Measurements from ENCODE around the gene G6PC1. TPM values are rescaled to one million over a fixed set of nuclear protein-coding genes. Genes with fewer than 3 reads are reported as not detected.
A peak's percentile ranks its signal among the peaks of the same experiment; 100 is the strongest.

The G6PC1 gene
- total and polyA plus RNA-seq, 2 of the 13 experiments (the other 11 are each of a cell fraction or from before 2014, with no cell fraction given): 1.7 to 37.9 TPM

GRCh38 chr17:42853968-42854790 lies 46.4 kb upstream of the G6PC1 start (continued):
- TF ChIP-seq THAP8 (CRISPR knock-in tag; IDR thresholded peaks at IDR 0.05; ENCODE audit: borderline replicate concordance) (no peak), ZNF253 (CRISPR knock-in tag; IDR thresholded peaks at IDR 0.05; ENCODE audit: borderline replicate concordance) (no peak), NFATC3 (CRISPR knock-in tag; IDR thresholded peaks at IDR 0.05) (no peak), MATR3 (CRISPR knock-in tag; IDR thresholded peaks at IDR 0.05) (no peak), NCOA2 (CRISPR knock-in tag; IDR thresholded peaks at IDR 0.05) (peak; percentile 30; the same call in 1 of the 2 replicates), MYC (CRISPR knock-in tag; IDR thresholded peaks at IDR 0.05; ENCODE audit: borderline replicate concordance) (peak; percentile 83; the same call in 1 of the 2 replicates), U2AF1 (optimal IDR thresholded peaks at IDR 0.05; ENCODE audit: low read depth, low read length) (no peak), ZNF616 (CRISPR knock-in tag; IDR thresholded peaks at IDR 0.05; ENCODE audit: low read depth) (no peak), ZNF781 (CRISPR knock-in tag; IDR thresholded peaks at IDR 0.05; ENCODE audit: borderline replicate concordance, not compliant biosample characterization) (no peak), REL (CRISPR knock-in tag; conservative IDR thresholded peaks at IDR 0.05) (no peak), LBX2 (CRISPR knock-in tag; IDR thresholded peaks at IDR 0.05; ENCODE audit: borderline replicate concordance) (no peak), RBM39 (IDR thresholded peaks at IDR 0.05; ENCODE audit: low read depth, low read length, poor library complexity, severe bottlenecking) (no peak)
- TF ChIP-seq, protein P1, sequence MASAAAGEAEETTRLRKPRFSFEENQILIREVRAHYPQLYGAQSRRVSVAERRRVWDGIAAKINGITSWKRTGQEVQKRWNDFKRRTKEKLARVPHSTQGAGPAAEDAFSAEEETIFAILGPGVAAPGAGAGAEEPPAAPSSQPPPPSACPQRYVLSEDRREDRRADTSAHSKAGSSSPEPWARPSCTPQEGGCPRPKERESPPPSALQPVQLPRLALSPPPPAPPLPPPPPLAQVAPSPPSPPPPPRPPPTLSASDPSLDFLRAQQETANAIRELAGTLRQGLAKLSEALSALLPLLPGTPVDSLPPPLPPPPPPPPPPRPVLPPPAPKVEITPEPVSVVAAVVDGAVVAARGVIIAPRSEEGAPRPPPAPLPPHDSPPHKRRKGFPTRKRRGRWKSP (CRISPR knock-in tag; IDR thresholded peaks at IDR 0.05): no peak
- TF ChIP-seq, protein P2, sequence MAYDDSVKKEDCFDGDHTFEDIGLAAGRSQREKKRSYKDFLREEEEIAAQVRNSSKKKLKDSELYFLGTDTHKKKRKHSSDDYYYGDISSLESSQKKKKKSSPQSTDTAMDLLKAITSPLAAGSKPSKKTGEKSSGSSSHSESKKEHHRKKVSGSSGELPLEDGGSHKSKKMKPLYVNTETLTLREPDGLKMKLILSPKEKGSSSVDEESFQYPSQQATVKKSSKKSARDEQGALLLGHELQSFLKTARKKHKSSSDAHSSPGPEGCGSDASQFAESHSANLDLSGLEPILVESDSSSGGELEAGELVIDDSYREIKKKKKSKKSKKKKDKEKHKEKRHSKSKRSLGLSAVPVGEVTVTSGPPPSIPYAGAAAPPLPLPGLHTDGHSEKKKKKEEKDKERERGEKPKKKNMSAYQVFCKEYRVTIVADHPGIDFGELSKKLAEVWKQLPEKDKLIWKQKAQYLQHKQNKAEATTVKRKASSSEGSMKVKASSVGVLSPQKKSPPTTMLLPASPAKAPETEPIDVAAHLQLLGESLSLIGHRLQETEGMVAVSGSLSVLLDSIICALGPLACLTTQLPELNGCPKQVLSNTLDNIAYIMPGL (CRISPR knock-in tag; IDR thresholded peaks at IDR 0.05; ENCODE audit: borderline replicate concordance in 1 of 2, low read depth in 1 of 2): peak in 1 of 2 experiments; percentile 52; a peak in 2 of 4 replicates
- TF ChIP-seq, protein P3, sequence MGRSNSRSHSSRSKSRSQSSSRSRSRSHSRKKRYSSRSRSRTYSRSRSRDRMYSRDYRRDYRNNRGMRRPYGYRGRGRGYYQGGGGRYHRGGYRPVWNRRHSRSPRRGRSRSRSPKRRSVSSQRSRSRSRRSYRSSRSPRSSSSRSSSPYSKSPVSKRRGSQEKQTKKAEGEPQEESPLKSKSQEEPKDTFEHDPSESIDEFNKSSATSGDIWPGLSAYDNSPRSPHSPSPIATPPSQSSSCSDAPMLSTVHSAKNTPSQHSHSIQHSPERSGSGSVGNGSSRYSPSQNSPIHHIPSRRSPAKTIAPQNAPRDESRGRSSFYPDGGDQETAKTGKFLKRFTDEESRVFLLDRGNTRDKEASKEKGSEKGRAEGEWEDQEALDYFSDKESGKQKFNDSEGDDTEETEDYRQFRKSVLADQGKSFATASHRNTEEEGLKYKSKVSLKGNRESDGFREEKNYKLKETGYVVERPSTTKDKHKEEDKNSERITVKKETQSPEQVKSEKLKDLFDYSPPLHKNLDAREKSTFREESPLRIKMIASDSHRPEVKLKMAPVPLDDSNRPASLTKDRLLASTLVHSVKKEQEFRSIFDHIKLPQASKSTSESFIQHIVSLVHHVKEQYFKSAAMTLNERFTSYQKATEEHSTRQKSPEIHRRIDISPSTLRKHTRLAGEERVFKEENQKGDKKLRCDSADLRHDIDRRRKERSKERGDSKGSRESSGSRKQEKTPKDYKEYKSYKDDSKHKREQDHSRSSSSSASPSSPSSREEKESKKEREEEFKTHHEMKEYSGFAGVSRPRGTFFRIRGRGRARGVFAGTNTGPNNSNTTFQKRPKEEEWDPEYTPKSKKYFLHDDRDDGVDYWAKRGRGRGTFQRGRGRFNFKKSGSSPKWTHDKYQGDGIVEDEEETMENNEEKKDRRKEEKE (IDR thresholded peaks at IDR 0.05): no peak

Measured in HepG2 (cell line).